IPS-15b (cell line): ENCODE measurements around the gene NDRG3.

Experiments
- H3K27me3 ChIP-seq: one replicate; pipeline ENCODE4 v1.6.1; 2013; ENCODE audit warnings: low read length; ENCODE audit not compliant: control insufficient read depth, insufficient read depth
- H3K36me3 ChIP-seq: one replicate; pipeline ENCODE4 v1.6.1; 2013; ENCODE audit warnings: low read length; ENCODE audit not compliant: control insufficient read depth, insufficient read depth
- H3K4me1 ChIP-seq: one replicate; pipeline ENCODE4 v1.6.1; 2013; ENCODE audit warnings: mild to moderate bottlenecking, low read length; ENCODE audit not compliant: control insufficient read depth, insufficient read depth
- H3K4me3 ChIP-seq: one replicate; pipeline ENCODE4 v1.5.1; 2013; ENCODE audit warnings: low read depth, low read length
- H3K9ac ChIP-seq: one replicate; pipeline ENCODE4 v1.6.1; 2013; ENCODE audit warnings: low read depth, mild to moderate bottlenecking, low read length
- H3K9me3 ChIP-seq: one replicate; pipeline ENCODE4 v1.6.1; 2013; ENCODE audit warnings: mild to moderate bottlenecking, low read length; ENCODE audit not compliant: control insufficient read depth, insufficient read depth

NDRG3 gene

GRCh38 chr20:36758276-36758675 is 12.4 kb upstream of the NDRG3 start:
- Histone ChIP-seq H3K27me3 (no peaks in the 10 kb centered on the region), H3K4me1 (no peaks in the 10 kb centered on the region), H3K9me3 (no peaks in the 10 kb centered on the region), H3K9ac (no peak overlapping the region), H3K4me3 (no peak overlapping the region), H3K36me3 (peaks cover 17% of the 10 kb centered on the region)

- no peak overlapping the region for H3K4me3 ChIP-seq
- H3K9ac ChIP-seq = no peak overlapping the region
- no peaks in the 10 kb centered on the region for H3K9me3 ChIP-seq
- H3K27me3 ChIP-seq = no peaks in the 10 kb centered on the region
- H3K4me1 ChIP-seq = no peaks in the 10 kb centered on the region
- H3K36me3 ChIP-seq = peaks cover 28% of the 10 kb centered on the region
These were observed 10.6 kb upstream of the NDRG3 start for GRCh38 chr20:36756496-36756895.

DNA sequence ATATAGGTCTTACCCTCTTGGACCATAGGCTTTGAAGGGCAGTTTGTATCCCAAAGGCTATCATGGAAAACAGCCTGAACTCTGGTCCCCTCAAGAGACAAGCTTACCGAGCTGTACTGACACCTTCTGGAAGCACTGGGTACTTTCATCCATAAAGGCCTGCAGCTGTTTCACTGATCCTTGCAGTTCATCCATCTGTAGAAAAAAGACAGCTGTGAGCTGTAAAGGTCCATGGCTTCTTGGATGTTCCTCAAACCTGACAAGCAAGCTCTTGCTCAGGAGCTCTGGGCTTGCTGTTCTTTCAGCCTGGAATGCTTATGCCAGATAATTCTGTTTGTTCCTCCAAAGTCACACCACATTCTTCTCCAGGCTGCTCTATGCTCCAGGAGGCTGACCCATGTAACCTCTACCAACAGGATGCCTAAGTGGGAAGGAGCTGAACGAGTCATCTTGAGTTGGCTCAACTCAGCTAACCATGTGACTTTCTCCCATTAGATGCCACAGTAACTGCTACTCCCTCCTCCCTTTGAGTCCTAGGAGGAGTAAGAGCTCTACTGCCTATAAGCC is 8.8 kb upstream of the NDRG3 start:
- Histone ChIP-seq H3K36me3 (peaks cover 28% of the 10 kb centered on the region), H3K9ac (no peak overlapping the region)

GRCh38 chr20:36752582-36752981 is 6.7 kb upstream of the NDRG3 start:
- no peak overlapping the region for H3K4me3 ChIP-seq
- no peaks in the 10 kb centered on the region for H3K27me3 ChIP-seq
- H3K4me1 ChIP-seq = no peaks in the 10 kb centered on the region
- no peaks in the 10 kb centered on the region for H3K9me3 ChIP-seq
- no peak overlapping the region for H3K9ac ChIP-seq
- H3K36me3 ChIP-seq = peaks cover 25% of the 10 kb centered on the region

More for the DNA sequence above, 8.8 kb upstream of the NDRG3 start:
- Histone ChIP-seq H3K4me3 (no peak overlapping the region), H3K4me1 (no peaks in the 10 kb centered on the region), H3K9me3 (no peaks in the 10 kb centered on the region), H3K27me3 (no peaks in the 10 kb centered on the region)

DNA sequence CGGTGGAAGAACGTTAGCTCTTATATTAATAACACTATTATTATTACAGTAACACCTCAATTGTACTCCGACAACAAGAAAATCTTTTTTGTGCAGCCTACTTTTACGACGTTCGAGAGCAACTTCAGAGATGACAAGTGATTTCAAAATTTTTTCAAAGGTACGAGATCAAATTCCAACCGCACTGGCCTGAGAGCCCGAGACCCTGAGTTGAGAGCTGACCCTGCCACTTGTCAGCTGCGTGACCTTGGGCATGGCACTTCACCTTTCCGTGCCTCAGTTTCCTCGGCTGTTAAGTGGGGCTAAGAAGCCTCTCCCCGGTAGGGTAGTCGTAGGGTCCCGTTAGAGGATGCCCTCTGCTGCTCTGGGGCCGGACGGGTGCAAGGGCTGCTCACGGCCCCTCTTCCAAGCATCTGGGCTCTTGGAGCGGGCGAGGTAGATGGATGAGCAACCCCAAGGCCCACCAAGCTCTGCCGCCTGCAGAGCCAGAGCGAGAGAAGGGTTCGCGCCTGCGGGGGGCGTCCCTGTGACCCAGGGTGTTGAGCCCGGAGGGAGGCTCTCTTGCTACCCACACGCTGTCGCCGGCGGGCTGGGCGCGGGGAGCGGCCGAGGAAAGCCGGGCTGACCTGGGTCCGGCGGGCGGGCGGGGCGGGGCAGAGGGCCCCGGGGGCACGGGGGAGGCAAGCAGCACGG is 510 bp downstream of the NDRG3 start:
- no peaks in the 10 kb centered on the region for H3K27me3 ChIP-seq
- no peaks in the 10 kb centered on the region for H3K36me3 ChIP-seq
- H3K4me3 ChIP-seq = peak overlapping the region; percentile 88
- no peaks in the 10 kb centered on the region for H3K9me3 ChIP-seq
- H3K9ac ChIP-seq = peak overlapping the region; percentile 71
- H3K4me1 ChIP-seq = no peaks in the 10 kb centered on the region

DNA sequence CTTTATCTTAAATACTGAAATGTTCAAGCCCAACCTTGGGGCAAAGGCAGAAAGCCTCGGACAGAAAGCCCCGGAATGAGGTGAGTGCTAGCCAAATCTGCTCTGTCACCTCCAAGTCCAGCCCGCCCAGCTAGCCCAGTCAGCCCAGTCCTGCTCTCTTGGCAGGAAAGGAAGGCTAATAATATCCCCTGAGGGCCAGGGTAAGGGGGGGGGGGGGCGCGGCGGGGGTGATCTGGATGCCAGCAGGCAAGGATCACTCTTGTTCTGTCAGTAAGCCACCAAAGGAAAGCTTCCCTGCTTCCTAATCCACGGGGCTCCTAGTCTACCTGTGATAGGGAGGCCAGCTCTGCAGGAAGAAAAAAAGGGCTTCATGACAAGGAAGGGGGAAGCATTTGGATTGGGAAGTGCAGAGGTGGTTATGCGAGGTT is 1.1 kb downstream of the NDRG3 start:
- Histone ChIP-seq H3K27me3 (no peaks in the 10 kb centered on the region), H3K9ac (no peak overlapping the region), H3K36me3 (no peaks in the 10 kb centered on the region), H3K4me3 (peak overlapping the region; percentile 88), H3K9me3 (no peaks in the 10 kb centered on the region), H3K4me1 (no peaks in the 10 kb centered on the region)

- H3K9me3 ChIP-seq = no peaks in the 10 kb centered on the region
- H3K36me3 ChIP-seq = no peaks in the 10 kb centered on the region
- no peak overlapping the region for H3K9ac ChIP-seq
- no peaks in the 10 kb centered on the region for H3K4me1 ChIP-seq
- H3K27me3 ChIP-seq = no peaks in the 10 kb centered on the region
- H3K4me3 ChIP-seq = no peak overlapping the region
These were observed 1.6 kb downstream of the NDRG3 start for GRCh38 chr20:36744243-36744642.

GRCh38 chr20:36742558-36742957 is 3.3 kb downstream of the NDRG3 start:
- H3K4me3 ChIP-seq = no peak overlapping the region
- no peaks in the 10 kb centered on the region for H3K36me3 ChIP-seq
- H3K4me1 ChIP-seq = no peaks in the 10 kb centered on the region
- H3K9me3 ChIP-seq = no peaks in the 10 kb centered on the region
- H3K27me3 ChIP-seq = no peaks in the 10 kb centered on the region
- no peak overlapping the region for H3K9ac ChIP-seq

DNA sequence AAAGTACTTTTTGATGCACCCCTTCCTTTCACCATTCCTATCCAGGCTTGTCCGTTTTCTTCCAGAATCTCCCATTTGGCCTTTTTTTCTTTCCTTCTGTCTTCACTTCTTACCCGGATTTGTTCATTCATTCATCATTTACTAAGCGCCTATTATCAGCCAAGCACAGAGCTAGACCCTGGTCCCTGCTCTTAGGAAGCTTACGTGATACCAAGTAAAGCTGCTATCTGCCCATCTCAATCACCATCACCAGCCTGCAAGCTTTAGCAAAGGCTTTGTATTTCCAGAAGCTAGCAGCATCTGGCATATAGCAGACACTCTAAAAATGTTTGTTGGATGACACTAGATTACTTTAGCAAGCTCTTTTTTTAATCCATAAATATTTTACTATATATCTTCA is 4.8 kb downstream of the NDRG3 start:
- no peaks in the 10 kb centered on the region for H3K27me3 ChIP-seq
- no peaks in the 10 kb centered on the region for H3K9me3 ChIP-seq
- H3K4me1 ChIP-seq = peaks cover 4% of the 10 kb centered on the region

GRCh38 chr20:36737183-36737499 is 8.7 kb downstream of the NDRG3 start:
- no peaks in the 10 kb centered on the region for H3K36me3 ChIP-seq
- peaks cover 4% of the 10 kb centered on the region for H3K4me1 ChIP-seq
- no peak overlapping the region for H3K9ac ChIP-seq

More for the DNA sequence above, 4.8 kb downstream of the NDRG3 start:
- Histone ChIP-seq H3K4me3 (no peak overlapping the region), H3K9ac (no peak overlapping the region), H3K36me3 (no peaks in the 10 kb centered on the region)

DNA sequence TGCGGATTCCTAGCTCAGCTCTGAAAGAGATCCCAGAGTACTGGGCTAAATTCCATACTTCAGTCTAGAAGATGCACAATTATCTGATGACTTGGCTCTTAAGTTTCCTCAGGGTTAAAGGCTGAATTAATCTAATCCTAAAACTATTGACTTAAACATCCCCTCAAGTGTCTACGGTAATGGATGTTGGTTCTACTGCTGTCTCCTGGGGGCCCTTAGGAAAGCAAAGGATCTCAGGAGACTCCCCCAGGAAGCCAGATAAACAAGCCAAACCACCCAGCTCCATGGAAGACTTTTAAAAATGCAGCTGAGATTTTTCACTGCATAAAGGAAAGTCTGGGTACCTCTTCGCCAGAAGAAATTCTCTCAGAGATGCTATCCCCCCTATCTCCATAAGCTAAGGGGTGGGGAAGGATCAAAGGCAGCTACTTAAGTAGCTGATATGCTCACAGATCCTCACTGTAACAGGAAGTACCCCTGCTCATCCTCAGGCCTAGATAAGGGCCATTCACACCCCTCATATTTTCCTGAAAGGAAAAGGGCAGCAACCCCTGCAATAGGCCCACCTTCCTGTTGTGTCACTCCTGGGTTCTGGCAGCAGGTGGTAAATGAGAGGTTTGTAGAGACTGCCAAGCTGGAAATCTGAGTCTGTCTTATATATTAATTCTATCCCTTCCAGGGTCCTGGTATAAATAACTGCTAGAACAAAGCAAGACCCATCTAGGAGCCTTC is 9.3 kb downstream of the NDRG3 start:
- Histone ChIP-seq H3K9me3 (no peaks in the 10 kb centered on the region), H3K36me3 (no peaks in the 10 kb centered on the region), H3K4me1 (peaks cover 4% of the 10 kb centered on the region), H3K4me3 (no peak overlapping the region), H3K9ac (no peak overlapping the region), H3K27me3 (no peaks in the 10 kb centered on the region)

More at GRCh38 chr20:36737183-36737499, 8.7 kb downstream of the NDRG3 start:
- Histone ChIP-seq H3K9me3 (no peaks in the 10 kb centered on the region), H3K4me3 (no peak overlapping the region), H3K27me3 (no peaks in the 10 kb centered on the region)

GRCh38 chr20:36732456-36732855 is 13.4 kb downstream of the NDRG3 start:
- H3K36me3 ChIP-seq = no peaks in the 10 kb centered on the region
- H3K4me3 ChIP-seq = no peak overlapping the region
- H3K9me3 ChIP-seq = no peaks in the 10 kb centered on the region
- H3K9ac ChIP-seq = no peak overlapping the region
- peaks cover 4% of the 10 kb centered on the region for H3K4me1 ChIP-seq
- H3K27me3 ChIP-seq = no peaks in the 10 kb centered on the region
